Measurements from ENCODE around the gene FSTL4.

The FSTL4 gene

DNA sequence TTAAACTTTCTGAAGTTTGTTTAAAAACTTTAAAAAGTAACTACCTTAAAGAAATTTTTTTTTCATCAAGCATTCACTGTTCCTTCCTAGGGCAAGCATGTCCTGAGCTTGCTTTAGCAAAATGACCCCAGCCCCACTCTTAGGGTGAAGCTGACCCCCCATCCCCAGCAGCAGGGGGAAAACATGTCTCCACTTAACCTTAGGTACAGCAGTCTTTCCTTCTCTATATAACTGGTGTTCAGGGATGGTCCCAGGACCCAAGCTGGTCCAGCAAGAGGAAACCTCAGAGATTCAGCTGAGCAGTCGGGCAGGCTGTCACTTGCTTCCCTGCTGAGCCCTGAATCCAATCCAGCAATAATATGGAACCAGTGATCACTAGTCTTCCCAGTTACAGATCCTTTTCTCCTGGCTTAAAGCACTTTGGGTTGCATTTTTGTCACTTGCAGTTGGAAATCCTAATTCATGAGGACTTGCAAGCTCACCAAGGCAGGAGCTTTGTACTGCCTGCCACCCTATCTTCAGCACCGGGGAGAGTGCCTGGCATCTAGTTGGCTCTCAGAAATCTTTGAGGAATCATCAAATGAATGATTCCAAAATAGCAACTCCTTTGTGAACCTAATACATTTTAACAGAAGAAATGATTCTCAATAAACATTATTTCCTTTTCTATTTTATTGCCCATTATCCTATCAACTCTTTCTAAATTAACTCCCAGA, 91.2 kb downstream of the FSTL4 start:
- no peaks in the 10 kb centered on the region for H3K36me3 ChIP-seq (ENCODE audit: control insufficient read depth in 4 of 4, insufficient read depth in 4 of 4, low read length in 3 of 4)
- H3K4me3 ChIP-seq (ENCODE audit: control insufficient read depth in 1 of 7, extremely low read depth in 1 of 7, insufficient read depth in 4 of 7, low read depth in 2 of 7, low read length in 6 of 7), result no peak overlapping the region
- CTCF ChIA-PET, result no interaction called here
- DNase-seq, result no peak
- no peaks in the 10 kb centered on the region for H3K4me1 ChIP-seq (ENCODE audit: control extremely low read depth in 1 of 4, control insufficient read depth in 4 of 4, insufficient read depth in 4 of 4, low read length in 3 of 4)
- POLR2A ChIA-PET, result no interaction called here
- H3K27me3 ChIP-seq (replicated peaks in 2 of 5; ENCODE audit: control insufficient read depth in 4 of 5, insufficient read depth in 5 of 5, low read length in 4 of 5), result peaks cover 2 to 27% (median 11%) of the 10 kb centered on the region in 5 experiments
- H3K27ac ChIP-seq (ENCODE audit: insufficient read depth in 1 of 2, low read depth in 1 of 2, low read length in 2 of 2, poor library complexity in 1 of 2, severe bottlenecking in 2 of 2), result no peak overlapping the region
- no peaks in the 10 kb centered on the region for H3K9me3 ChIP-seq (ENCODE audit: control extremely low read depth in 1 of 5, control insufficient read depth in 4 of 5, insufficient read depth in 2 of 5, low read depth in 1 of 5, low read length in 4 of 5)
- 77% methylated on average over 2 of the region's 2 CpGs for WGBS (ENCODE audit: insufficient coverage)

DNA sequence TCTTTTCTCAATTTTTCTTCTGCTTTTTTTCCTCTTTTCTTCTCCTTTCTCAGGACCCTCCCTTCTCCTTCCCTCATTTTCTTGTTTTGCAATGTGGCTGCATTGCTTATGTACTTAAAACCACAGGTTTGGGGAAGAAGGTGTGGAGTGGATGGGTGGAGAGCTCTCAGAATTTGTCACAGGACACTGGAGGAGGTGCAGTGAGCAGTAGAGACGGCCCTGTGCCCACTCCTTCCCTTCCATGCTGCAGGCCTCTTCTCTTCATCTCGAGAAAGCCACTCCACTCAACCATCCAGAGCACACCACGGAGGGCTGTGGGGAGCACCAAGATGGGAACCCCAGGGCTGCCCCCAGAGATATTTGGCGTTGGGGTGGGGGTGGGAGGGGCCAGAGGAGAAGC, 92.3 kb downstream of the FSTL4 start:
- no peak for DNase-seq
- no peaks in the 10 kb centered on the region for H3K36me3 ChIP-seq (ENCODE audit: control insufficient read depth in 4 of 4, insufficient read depth in 4 of 4, low read length in 3 of 4)
- ChIA-PET POLR2A (no interaction called here), CTCF (no interaction called here)
- no peaks in the 10 kb centered on the region for H3K4me1 ChIP-seq (ENCODE audit: control extremely low read depth in 1 of 4, control insufficient read depth in 4 of 4, insufficient read depth in 4 of 4, low read length in 3 of 4)
- WGBS (ENCODE audit: insufficient coverage), result 59% methylated on average over 3 of the region's 4 CpGs
- H3K9me3 ChIP-seq (ENCODE audit: control extremely low read depth in 1 of 5, control insufficient read depth in 4 of 5, insufficient read depth in 2 of 5, low read depth in 1 of 5, low read length in 4 of 5), result no peaks in the 10 kb centered on the region
- H3K4me3 ChIP-seq (ENCODE audit: control insufficient read depth in 1 of 7, extremely low read depth in 1 of 7, insufficient read depth in 4 of 7, low read depth in 2 of 7, low read length in 6 of 7), result no peak overlapping the region
- H3K27ac ChIP-seq (ENCODE audit: insufficient read depth in 1 of 2, low read depth in 1 of 2, low read length in 2 of 2, poor library complexity in 1 of 2, severe bottlenecking in 2 of 2), result no peak overlapping the region
- H3K27me3 ChIP-seq (replicated peaks in 2 of 5; ENCODE audit: control insufficient read depth in 4 of 5, insufficient read depth in 5 of 5, low read length in 4 of 5), result peaks cover 2 to 27% (median 7%) of the 10 kb centered on the region in 5 experiments

DNA sequence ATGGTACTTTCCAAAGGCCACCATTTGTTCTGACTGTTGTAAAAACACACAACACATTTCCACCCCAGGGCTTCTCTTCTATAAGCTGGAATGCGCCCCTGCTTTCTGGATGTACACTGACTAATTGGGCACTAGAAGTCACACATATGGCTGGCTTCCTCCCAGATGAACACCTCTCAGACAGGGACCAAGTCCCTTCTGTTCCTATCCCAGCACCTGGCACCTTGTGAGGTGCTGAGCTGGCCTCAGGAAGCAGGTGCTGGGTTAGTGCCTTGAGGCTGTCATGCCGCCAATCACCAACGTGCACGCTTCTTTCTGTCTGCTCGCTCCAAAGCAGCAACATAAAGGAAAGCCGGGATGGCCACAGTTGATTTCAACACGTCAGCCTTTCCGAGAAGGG, 93.2 kb downstream of the FSTL4 start:
- Histone ChIP-seq H3K36me3 (ENCODE audit: control insufficient read depth in 4 of 4, insufficient read depth in 4 of 4, low read length in 3 of 4) (no peaks in the 10 kb centered on the region), H3K4me3 (ENCODE audit: control insufficient read depth in 1 of 7, extremely low read depth in 1 of 7, insufficient read depth in 4 of 7, low read depth in 2 of 7, low read length in 6 of 7) (no peak overlapping the region), H3K27ac (ENCODE audit: insufficient read depth in 1 of 2, low read depth in 1 of 2, low read length in 2 of 2, poor library complexity in 1 of 2, severe bottlenecking in 2 of 2) (no peak overlapping the region), H3K4me1 (ENCODE audit: control extremely low read depth in 1 of 4, control insufficient read depth in 4 of 4, insufficient read depth in 4 of 4, low read length in 3 of 4) (no peaks in the 10 kb centered on the region), H3K9me3 (ENCODE audit: control extremely low read depth in 1 of 5, control insufficient read depth in 4 of 5, insufficient read depth in 2 of 5, low read depth in 1 of 5, low read length in 4 of 5) (no peaks in the 10 kb centered on the region), H3K27me3 (replicated peaks in 2 of 5; ENCODE audit: control insufficient read depth in 4 of 5, insufficient read depth in 5 of 5, low read length in 4 of 5) (peaks cover 3 to 27% (median 7%) of the 10 kb centered on the region in 5 experiments)
- POLR2A ChIA-PET, result no interaction called here
- 88% methylated on average over 6 of the region's 8 CpGs for WGBS (ENCODE audit: insufficient coverage)
- DNase-seq, result no peak
- CTCF ChIA-PET, result no interaction called here

DNA sequence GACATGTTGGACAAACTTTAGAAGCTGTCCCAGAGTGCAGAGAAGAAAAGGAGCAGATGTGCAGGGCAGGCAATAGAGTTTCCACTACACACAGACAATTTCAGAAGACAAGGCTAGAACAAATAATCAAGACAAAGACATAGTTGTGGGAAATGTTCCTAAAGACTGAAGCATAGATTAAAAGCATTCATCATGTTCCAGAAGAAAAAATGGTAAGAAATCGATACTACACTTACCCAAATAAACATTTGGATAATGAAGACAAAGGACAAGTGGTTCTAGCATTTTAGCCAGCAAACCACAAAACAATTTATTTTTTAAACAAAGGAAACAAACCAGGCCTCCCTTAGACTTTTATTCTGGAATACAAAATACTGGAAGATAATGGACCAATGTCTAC, 97.9 kb downstream of the FSTL4 start:
- Histone ChIP-seq H3K36me3 (ENCODE audit: control insufficient read depth in 4 of 4, insufficient read depth in 4 of 4, low read length in 3 of 4) (no peaks in the 10 kb centered on the region), H3K27me3 (replicated peaks in 2 of 5; ENCODE audit: control insufficient read depth in 4 of 5, insufficient read depth in 5 of 5, low read length in 4 of 5) (peaks cover 2 to 12% (median 7%) of the 10 kb centered on the region in 5 experiments), H3K4me1 (ENCODE audit: control extremely low read depth in 1 of 4, control insufficient read depth in 4 of 4, insufficient read depth in 4 of 4, low read length in 3 of 4) (no peaks in the 10 kb centered on the region), H3K9me3 (ENCODE audit: control extremely low read depth in 1 of 5, control insufficient read depth in 4 of 5, insufficient read depth in 2 of 5, low read depth in 1 of 5, low read length in 4 of 5) (no peaks in the 10 kb centered on the region), H3K4me3 (ENCODE audit: control insufficient read depth in 1 of 7, extremely low read depth in 1 of 7, insufficient read depth in 4 of 7, low read depth in 2 of 7, low read length in 6 of 7) (no peak overlapping the region), H3K27ac (ENCODE audit: insufficient read depth in 1 of 2, low read depth in 1 of 2, low read length in 2 of 2, poor library complexity in 1 of 2, severe bottlenecking in 2 of 2) (no peak overlapping the region)
- no peak for DNase-seq
- WGBS (ENCODE audit: insufficient coverage), result 60% methylated on average over 1 of the region's 1 CpG
- ChIA-PET CTCF (no interaction called here), POLR2A (no interaction called here)

DNA sequence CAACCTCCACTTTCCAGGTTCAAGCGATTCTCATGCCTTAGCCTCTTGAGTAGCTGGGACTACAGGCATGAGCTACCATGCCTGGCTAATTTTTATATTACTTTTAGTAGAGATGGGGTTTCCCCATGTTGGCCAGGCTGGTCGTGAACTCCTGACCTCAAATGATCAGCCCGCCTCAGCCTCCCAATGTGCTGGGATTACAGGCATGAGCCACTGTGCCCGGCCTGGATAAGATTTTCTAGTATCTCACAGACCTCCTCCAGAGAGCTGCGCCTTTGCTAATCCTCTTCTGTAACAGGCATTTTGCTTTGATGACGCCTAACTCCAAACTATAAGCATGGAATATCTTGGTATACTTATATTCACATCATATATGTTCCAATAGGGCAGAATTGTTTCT, 99.4 kb downstream of the FSTL4 start:
- CTCF ChIA-PET, result no interaction called here
- DNase-seq, result no peak
- Histone ChIP-seq H3K4me1 (ENCODE audit: control extremely low read depth in 1 of 4, control insufficient read depth in 4 of 4, insufficient read depth in 4 of 4, low read length in 3 of 4) (peaks cover 0 to 3% (median 0%) of the 10 kb centered on the region in 4 experiments), H3K9me3 (ENCODE audit: control extremely low read depth in 1 of 5, control insufficient read depth in 4 of 5, insufficient read depth in 2 of 5, low read depth in 1 of 5, low read length in 4 of 5) (no peaks in the 10 kb centered on the region), H3K36me3 (ENCODE audit: control insufficient read depth in 4 of 4, insufficient read depth in 4 of 4, low read length in 3 of 4) (no peaks in the 10 kb centered on the region), H3K27me3 (replicated peaks in 2 of 5; ENCODE audit: control insufficient read depth in 4 of 5, insufficient read depth in 5 of 5, low read length in 4 of 5) (peaks cover 0 to 10% (median 4%) of the 10 kb centered on the region in 5 experiments), H3K4me3 (ENCODE audit: control insufficient read depth in 1 of 7, extremely low read depth in 1 of 7, insufficient read depth in 4 of 7, low read depth in 2 of 7, low read length in 6 of 7) (no peak overlapping the region), H3K27ac (ENCODE audit: insufficient read depth in 1 of 2, low read depth in 1 of 2, low read length in 2 of 2, poor library complexity in 1 of 2, severe bottlenecking in 2 of 2) (no peak overlapping the region)
- 93% methylated on average over 3 of the region's 6 CpGs for WGBS (ENCODE audit: insufficient coverage)
- POLR2A ChIA-PET, result no interaction called here

DNA sequence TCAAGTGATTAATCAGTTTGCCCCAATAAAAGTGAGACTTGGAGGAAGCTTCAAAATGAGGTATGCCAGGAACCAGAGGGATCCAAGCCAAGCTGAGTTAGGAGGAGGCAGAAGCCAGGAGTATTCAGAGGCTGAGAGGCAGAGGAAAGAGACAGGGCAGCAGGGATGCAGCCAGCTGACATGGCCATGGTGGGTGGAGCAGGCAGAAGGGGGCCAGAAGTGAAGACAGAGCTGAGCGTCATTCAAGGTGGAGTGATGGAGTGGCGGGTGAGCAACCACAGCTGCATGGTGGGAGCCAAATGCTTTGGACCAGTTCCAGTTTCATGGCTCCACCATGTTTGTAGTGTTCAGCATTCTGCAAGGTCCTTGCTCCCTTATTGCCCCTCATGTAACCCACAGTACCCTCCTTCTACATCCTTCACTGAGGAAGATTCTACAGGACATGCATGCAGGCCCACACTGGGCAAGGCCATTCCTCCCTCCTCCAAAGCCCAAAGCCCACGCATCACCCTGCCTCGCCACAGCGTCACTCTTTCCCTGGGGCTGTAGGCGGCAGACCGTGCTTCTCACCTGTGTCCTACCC, 100.6 kb downstream of the FSTL4 start:
- no peak overlapping the region for H3K27ac ChIP-seq (ENCODE audit: insufficient read depth in 1 of 2, low read depth in 1 of 2, low read length in 2 of 2, poor library complexity in 1 of 2, severe bottlenecking in 2 of 2)
- 96% methylated on average over 7 of the region's 7 CpGs for WGBS (ENCODE audit: insufficient coverage)
- DNase-seq, result no peak

DNA sequence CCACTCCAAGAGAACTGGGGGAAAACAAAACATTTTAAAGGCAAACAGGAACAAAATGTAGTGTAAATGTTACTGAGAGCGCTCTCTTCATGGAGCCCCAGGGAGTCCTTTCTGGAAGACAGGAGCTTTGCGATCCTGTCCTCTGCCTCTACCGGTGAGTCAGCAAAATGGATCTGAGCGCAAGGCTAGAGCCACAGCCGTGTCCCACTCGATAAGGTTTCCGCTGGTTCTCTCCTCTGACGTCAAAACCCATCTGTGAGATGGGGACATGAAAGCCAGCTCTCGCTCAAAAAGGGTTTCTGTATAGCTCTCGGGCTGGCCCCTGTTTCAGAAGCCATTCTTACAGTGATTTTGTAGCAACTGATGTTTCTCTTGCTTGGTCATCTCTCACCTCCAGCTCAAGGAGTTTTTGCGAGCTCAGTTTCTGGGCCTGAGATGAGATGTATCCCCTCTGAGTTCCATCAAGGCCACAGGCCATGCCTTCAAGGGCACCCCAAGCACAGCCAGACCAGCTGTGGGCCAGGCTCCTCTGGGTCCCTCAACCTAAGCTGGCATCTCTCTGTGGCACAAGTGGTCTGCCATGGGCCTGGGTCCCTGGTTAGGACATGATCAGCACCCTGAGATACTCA, 101.6 kb downstream of the FSTL4 start:
- no peak overlapping the region for H3K4me3 ChIP-seq (ENCODE audit: control insufficient read depth in 1 of 7, extremely low read depth in 1 of 7, insufficient read depth in 4 of 7, low read depth in 2 of 7, low read length in 6 of 7)
- no peaks in the 10 kb centered on the region for H3K9me3 ChIP-seq (ENCODE audit: control extremely low read depth in 1 of 5, control insufficient read depth in 4 of 5, insufficient read depth in 2 of 5, low read depth in 1 of 5, low read length in 4 of 5)
- DNase-seq, result no peak
- no peak overlapping the region for H3K27ac ChIP-seq (ENCODE audit: insufficient read depth in 1 of 2, low read depth in 1 of 2, low read length in 2 of 2, poor library complexity in 1 of 2, severe bottlenecking in 2 of 2)
- WGBS (ENCODE audit: insufficient coverage), result 97% methylated on average over 9 of the region's 11 CpGs
- ChIA-PET CTCF (no interaction called here), POLR2A (no interaction called here)
- peaks cover 0 to 10% (median 2%) of the 10 kb centered on the region in 5 experiments for H3K27me3 ChIP-seq (replicated peaks in 2 of 5; ENCODE audit: control insufficient read depth in 4 of 5, insufficient read depth in 5 of 5, low read length in 4 of 5)
- no peaks in the 10 kb centered on the region for H3K36me3 ChIP-seq (ENCODE audit: control insufficient read depth in 4 of 4, insufficient read depth in 4 of 4, low read length in 3 of 4)
- peaks cover 0 to 3% (median 0%) of the 10 kb centered on the region in 4 experiments for H3K4me1 ChIP-seq (ENCODE audit: control extremely low read depth in 1 of 4, control insufficient read depth in 4 of 4, insufficient read depth in 4 of 4, low read length in 3 of 4)

More for the DNA sequence above, 100.6 kb downstream of the FSTL4 start:
- H3K4me1 ChIP-seq (ENCODE audit: control extremely low read depth in 1 of 4, control insufficient read depth in 4 of 4, insufficient read depth in 4 of 4, low read length in 3 of 4), result peaks cover 0 to 3% (median 0%) of the 10 kb centered on the region in 4 experiments
- peaks cover 0 to 10% (median 2%) of the 10 kb centered on the region in 5 experiments for H3K27me3 ChIP-seq (replicated peaks in 2 of 5; ENCODE audit: control insufficient read depth in 4 of 5, insufficient read depth in 5 of 5, low read length in 4 of 5)
- POLR2A ChIA-PET, result no interaction called here
- no peaks in the 10 kb centered on the region for H3K36me3 ChIP-seq (ENCODE audit: control insufficient read depth in 4 of 4, insufficient read depth in 4 of 4, low read length in 3 of 4)
- H3K4me3 ChIP-seq (ENCODE audit: control insufficient read depth in 1 of 7, extremely low read depth in 1 of 7, insufficient read depth in 4 of 7, low read depth in 2 of 7, low read length in 6 of 7), result no peak overlapping the region
- no peaks in the 10 kb centered on the region for H3K9me3 ChIP-seq (ENCODE audit: control extremely low read depth in 1 of 5, control insufficient read depth in 4 of 5, insufficient read depth in 2 of 5, low read depth in 1 of 5, low read length in 4 of 5)
- CTCF ChIA-PET, result no interaction called here

All from common myeloid progenitor, CD34-positive (primary cell).